Liver (tissue), 3 donors: ENCODE measurements around the gene CFAP57.

Source experiments
- ATF3 ChIP-seq: IDR thresholded peaks from 2 replicates; pipeline ENCODE4 v1.6.1; 2016; ENCODE audit warnings: antibody characterized with exemption
- CTCF ChIP-seq: fragments of 150-350 bp; IDR thresholded peaks from 2 replicates; pipeline ENCODE4 v1.5.1; 2017; ENCODE audit warnings: improper control_type of control experiment, low read depth, low read length; ENCODE audit not compliant: missing input control
- EGR1 ChIP-seq, 2 donors: IDR thresholded peaks; 2 replicates each; pipeline ENCODE4 v1.6.1; 2016 to 2018; ENCODE audit warnings: antibody characterized with exemption in 2 of 2, low read depth in 2 of 2
- FOXA1 ChIP-seq: IDR thresholded peaks from 2 replicates; pipeline ENCODE4 v1.6.1; 2016; ENCODE audit warnings: antibody characterized with exemption
- FOXA2 ChIP-seq: IDR thresholded peaks from 2 replicates; pipeline ENCODE4 v1.6.1; 2016; ENCODE audit warnings: antibody characterized with exemption
- GABPA ChIP-seq, 2 donors: IDR thresholded peaks in 1 of 2; conservative IDR thresholded peaks in 1 of 2; 2 replicates each; pipeline ENCODE4 v1.6.1; 2016; ENCODE audit warnings: antibody characterized with exemption in 2 of 2, mild to moderate bottlenecking in 1 of 2, moderate library complexity in 1 of 2
- HNF4A ChIP-seq, 2 donors: conservative IDR thresholded peaks; 2 replicates each; pipeline ENCODE4 v1.6.1; 2016; ENCODE audit warnings: antibody characterized with exemption in 2 of 2, mild to moderate bottlenecking in 2 of 2
- MAX ChIP-seq: IDR thresholded peaks from 2 replicates; pipeline ENCODE4 v1.6.1; 2016; ENCODE audit warnings: antibody characterized with exemption
- RAD21 ChIP-seq, 2 donors: IDR thresholded peaks; 2 replicates each; pipeline ENCODE4 v1.6.1; 2016; ENCODE audit warnings: antibody characterized with exemption in 2 of 2, mild to moderate bottlenecking in 2 of 2
- REST ChIP-seq: IDR thresholded peaks from 2 replicates; pipeline ENCODE4 v1.6.1; 2016; ENCODE audit warnings: antibody characterized with exemption, mild to moderate bottlenecking
- SP1 ChIP-seq: IDR thresholded peaks from 2 replicates; pipeline ENCODE4 v1.6.1; 2018; ENCODE audit warnings: antibody characterized with exemption, mild to moderate bottlenecking
- TAF1 ChIP-seq: conservative IDR thresholded peaks from 2 replicates; pipeline ENCODE4 v1.6.1; 2016; ENCODE audit warnings: antibody characterized with exemption, mild to moderate bottlenecking
- YY1 ChIP-seq: IDR thresholded peaks from 2 replicates; pipeline ENCODE4 v1.6.1; 2016; ENCODE audit warnings: antibody characterized with exemption, mild to moderate bottlenecking
- ZBTB33 ChIP-seq: IDR thresholded peaks from 2 replicates; pipeline ENCODE4 v1.6.1; 2016; ENCODE audit warnings: antibody characterized with exemption
- donor health status: healthy.
- donor health status: healthy.

- TF ChIP-seq CTCF = peak; percentile 84
- no peak for TF ChIP-seq MAX
- peak in 1 of 2 donors; percentile 58 for TF ChIP-seq GABPA (IDR thresholded peaks at IDR 0.05 in 1 of 2, conservative IDR thresholded peaks at IDR 0.05 in 1 of 2)
- no peak for TF ChIP-seq REST
- peak; percentile 98 to 99 for TF ChIP-seq RAD21 (IDR thresholded peaks at IDR 0.05)
- peak; percentile 24 for TF ChIP-seq ATF3
- no peak for TF ChIP-seq YY1
- no peak for TF ChIP-seq ZBTB33
- no peak for TF ChIP-seq TAF1
- TF ChIP-seq HNF4A (conservative IDR thresholded peaks at IDR 0.05) = peak; percentile 93 to 97
- TF ChIP-seq FOXA1 = no peak
- TF ChIP-seq SP1 = peak; percentile 63
- TF ChIP-seq FOXA2 = no peak
- no peak for TF ChIP-seq EGR1 (IDR thresholded peaks at IDR 0.05; ENCODE audit: low read depth in 2 of 2)
Measured at GRCh38 chr1:43238085-43238484, 66.0 kb downstream of the CFAP57 start.
